Glomerular visceral epithelial cell (primary cell): ENCODE results near the gene GSTO2.
"Not testable (repeated sequence)": the region's sequence is repeated elsewhere in the genome, so short reads cannot be mapped to it uniquely, and the experiment has no call there.

ENCODE experiments used
- DNase-seq: peaks from one replicate; pipeline ENCODE4 v3.0.0-alpha.2; 2016; ENCODE audit errors: extremely low spot score

Gene GSTO2

DNA sequence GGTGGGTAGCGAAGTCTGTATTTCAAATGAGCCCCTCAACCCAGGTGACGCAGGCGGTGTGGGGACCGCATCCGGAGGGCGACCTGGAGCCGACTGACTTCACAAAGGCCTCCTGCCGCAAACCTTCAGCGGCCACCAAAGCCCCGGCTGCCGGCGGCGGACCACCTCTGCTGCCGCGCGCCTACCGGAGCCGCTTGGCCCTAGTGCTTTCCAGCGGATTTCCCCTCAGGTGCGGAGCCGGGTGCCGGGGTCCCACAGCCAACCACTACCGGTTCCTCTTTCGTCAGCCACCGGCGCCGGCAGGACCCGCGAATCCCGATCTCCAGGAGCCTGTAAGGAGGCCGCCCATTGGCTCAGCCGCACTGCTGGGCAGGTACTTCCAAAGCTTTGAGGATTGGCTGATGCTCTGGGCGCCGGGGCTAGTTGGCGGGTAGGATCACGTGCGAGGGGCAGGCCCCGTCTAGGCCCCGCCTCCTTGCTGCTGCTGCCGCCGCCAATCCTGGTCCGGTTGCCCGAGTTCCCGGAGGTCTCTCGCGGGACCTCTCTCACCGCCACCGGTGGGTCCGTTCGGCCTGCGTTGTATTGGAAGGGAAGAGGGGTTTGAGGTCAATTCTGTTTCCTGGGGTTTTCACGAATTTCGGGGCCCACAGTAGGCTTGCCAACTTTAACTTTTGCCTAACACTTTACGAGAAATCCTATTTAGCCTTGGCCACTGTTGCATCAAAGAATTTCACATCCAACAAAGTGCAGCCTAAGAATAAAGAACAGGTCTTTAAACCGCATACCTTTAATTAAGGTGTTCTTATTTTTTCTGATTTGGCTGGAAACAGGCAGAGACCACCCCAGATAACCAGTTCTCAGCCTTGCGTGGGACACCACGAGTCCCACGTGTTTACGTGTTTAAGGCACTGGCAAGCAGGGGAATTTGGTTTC, at the start of gene GSTO2:
TSS of gene GSTO2 (plus strand) at position 472 of the 933 bp plus-strand sequence. CDS start 5,732 bp downstream, outside the sequence.
- peak; percentile 99 for DNase-seq

DNA sequence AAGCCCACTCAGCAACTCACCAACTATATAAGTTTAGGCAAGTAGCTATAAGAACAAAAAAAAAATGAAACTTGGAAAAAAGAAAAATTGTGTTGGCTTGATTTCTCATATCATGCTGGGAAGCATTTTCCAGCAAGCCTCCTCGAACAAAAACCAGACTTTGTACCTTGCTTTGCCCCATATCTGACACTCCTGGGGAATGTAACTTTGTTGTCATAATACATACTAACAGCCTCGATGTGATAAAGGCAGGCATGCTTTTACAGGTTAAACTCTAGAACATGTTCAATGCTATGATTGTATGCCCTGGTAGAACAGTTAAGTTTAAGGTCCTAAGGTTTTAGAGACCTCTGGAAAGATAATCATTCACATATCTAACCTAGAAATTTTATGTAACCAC, 48.5 kb upstream of the GSTO2 start:
- DNase-seq, result no peak

DNA sequence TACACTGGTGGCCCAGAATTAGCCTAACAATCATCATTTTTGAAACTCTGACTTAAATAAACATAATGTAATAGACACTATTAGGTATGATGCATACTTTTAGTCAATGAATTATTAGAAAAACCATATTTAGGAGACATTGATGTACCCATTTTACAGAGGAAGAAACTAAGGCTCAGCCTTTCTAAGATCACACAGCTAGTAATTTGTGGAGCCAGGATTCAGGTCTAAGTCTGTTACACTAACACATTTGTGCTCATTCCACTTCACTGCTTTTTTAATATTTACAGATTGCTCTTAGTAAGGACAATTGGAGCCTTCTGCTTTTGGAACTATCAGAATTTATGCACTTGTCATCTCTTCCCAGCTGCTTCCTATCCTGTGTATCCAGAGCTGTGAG, 45.7 kb upstream of the GSTO2 start:
- no peak for DNase-seq

DNA sequence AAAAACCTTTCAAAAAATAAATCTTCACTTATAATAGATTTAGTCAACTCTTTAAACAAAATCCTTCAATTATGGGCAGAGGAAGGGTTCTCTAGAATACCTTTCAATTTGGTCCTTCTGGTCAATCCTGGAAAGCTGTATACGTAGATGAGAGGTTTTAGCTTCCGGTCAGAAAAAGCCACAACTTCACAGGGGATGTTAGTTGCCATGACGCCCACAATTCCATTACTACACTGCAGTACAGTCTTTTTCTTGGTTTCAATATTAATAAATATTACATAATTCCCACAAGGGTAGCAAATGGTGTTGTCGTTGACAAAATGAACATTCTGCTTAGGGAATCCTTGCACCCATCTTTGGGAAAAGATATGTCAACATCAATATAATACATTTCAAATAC, 38.5 kb upstream of the GSTO2 start:
- no peak for DNase-seq

DNA sequence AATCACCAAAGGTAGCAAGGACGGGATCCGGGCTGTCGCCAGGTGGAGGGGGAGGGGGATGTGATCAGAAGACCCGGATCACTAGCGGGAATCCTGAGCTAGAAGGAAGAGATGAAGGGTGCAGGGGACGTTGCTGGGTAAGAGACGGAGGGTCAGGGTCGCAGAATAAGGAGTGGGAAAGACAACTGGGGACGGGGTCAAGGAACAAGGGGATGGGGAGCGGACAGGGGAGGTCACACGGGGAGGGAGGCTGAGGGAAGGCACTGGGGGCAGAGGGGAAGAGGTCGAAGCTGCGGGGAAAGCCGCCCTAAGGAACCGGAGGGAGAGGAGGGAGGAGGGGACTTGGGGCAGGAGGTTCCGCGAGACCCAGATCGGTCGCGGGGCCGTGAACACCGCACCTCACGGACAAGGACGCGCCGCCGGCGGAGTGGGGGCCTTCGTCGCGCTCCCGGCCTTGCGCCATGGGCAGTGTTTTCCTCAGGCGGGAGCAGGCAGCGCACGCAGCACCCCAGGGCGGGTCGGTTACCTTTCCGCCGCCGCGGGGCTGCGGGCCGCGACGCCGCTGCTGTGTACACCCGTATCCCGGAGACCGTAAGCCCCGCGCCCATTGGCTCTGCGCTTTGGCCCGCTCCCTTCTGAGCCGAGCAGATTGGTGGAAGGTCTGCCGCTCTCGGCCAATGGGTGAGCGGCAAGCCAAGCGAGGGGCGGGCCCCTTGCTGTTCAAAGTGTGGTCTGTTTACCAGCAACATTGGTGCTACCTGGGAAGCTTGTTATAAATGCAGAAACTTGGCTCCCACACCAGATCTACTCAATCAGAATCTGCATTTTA, 37.0 kb upstream of the GSTO2 start, which contains the start of gene CFAP43:
TSS of gene CFAP43 (minus strand) at position 581 of the 829 bp plus-strand sequence. CDS start at position 463, 118 bp downstream.
- peak; percentile 97 for DNase-seq

DNA sequence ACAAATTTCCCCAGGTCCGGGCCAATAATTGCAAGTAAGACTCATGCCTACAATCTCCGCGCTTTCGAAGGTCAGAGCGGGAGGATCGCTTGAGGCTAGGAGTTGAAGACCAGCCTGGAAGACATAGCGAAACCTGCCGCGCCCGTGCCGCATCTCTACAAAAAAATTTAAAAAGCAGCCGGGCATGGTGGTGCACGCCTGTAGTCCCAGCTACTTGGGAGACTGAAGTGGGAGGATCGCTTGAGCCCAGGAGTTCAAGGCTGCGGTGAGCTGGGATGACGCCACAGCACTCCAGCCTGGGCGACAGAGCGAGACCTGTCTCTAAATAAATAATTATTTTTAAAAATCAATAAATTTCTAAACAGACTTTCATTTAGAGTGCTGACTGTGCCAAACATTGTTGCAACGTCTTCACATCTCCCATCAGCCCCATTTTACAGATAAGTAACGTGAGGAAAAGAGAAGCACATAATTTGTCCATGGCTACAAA, 36.3 kb upstream of the GSTO2 start:
- DNase-seq, result no peak

DNA sequence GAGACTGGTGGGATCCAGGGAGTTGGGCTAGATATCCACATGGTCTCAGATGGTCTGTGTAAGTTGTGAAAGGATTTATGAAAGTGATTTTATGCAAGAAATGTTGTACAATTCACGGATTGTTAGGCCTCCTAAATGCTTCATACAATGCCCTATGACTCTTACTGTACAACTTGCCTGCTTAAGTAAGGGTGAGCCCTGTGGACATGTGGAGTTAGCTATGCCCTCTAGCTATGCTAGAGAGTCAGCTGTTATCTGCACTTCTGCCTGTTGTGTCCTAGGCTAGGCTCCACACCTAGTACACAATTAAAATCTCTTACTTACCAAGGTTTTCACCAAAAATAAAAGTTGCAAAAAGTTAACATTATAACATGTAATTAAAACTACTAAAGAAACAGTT, 35.2 kb upstream of the GSTO2 start:
- DNase-seq, result no peak

DNA sequence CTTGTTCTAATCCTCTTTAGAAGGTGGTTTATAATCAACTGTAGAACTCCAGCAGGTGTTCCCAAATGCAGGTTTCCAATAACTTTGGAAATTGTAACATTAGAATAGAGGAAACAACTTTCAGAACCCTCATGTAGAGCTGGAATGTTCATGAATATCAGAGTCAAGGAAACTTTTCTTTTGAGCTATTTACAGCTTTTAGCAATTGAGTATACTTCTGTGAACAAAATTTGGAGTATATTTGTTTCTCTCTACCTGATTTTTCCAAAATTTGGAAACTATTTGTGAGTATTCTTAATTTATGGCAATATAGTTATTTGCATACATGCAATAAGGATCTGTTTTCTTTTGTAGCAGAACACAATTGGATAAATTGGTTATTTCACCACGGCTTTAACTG, 34.0 kb upstream of the GSTO2 start:
- DNase-seq, result no peak

DNA sequence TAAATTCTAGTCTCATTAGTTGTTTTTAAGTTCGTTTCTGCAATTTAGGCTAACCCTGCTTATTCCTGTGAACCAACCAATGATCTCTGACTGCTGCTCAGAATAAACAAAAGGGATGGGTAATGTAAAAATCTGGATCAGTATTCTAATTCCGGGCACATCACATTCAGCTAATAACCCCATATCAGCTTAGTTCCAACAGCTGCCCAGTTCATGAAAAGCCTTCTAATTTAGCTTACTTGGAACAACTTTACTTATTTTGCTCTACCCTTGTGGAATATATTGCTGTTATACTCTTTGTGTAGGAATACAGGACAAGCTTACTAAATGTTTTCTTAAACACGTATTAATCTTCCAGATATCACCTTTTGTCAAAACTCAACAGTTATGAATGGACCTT, 33.2 kb upstream of the GSTO2 start:
- no peak for DNase-seq

DNA sequence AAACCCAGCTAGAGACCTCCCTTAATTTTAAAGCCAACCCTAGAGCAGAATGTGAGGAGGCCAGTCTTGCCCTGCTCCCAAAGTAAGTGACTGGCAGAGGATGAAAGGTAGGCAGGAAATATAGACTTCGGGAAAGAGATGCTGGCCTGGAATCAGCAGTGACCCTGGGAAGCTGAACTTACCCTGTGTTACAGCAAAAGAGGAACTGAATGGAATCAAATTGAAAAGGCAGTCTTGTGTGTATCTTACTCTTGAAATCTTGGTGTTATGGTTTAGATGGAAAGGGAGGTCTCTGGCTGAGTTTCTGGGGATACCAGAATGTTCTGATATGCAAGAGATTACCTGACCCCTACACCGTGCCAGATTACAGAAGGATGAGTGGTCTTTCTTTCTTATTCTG, 28.9 kb upstream of the GSTO2 start:
- DNase-seq, result no peak

DNA sequence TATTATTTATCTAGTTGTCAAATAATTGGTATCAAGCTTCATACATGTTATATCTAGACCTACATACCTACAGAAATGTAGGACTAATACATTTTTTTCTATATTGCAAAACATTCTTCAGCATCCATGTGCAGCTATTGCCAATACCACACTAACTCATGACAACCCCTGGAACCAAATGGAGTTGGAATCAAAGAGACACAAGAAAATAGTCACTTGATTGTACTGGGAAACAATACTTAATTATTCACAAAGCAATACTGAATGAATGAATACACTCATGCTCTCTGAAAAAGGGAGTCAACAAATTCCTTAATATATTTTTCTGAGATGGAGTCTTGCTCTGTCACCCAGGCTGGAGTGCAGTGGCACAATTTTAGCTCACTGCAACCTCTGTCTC, 26.4 kb upstream of the GSTO2 start:
- DNase-seq, result no peak

DNA sequence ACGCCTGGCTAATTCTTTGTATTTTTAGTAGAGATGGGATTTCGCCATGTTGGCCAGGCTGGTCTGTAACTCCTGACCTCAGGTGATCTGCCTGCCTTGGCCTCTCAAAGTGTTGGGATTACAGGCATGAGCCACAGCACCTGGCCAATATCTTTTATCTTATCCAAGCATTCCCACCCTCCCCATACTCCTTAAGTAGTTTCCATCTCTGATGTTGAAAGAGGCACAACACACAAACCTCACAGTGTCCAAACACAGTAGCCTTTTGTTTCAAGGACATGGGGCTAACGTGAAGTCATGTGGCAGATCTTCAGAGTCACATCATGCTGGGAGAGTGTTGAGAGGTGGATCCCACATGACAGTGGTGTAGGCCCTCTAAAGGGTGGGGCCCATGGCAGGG, 26.0 kb upstream of the GSTO2 start:
- not testable (repeated sequence) for DNase-seq

DNA sequence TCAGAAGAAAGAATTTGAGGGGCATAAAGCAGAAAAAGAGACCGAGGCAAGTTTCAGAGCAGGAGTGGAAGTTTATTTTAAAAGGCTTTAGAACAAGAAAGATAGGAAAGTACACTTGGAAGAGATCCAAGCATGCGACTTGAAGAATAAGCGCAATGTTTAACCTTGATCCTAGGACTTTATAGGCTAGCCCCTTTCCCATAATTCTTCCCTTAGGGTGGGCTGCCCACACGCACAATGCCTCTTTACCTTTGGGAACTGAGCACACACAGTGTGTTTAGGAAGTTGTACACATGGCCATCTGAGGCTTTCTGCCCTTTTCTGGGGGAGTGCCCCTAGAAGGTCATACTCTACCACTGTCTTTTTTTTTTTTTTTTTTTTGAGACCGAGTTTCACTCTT, 25.5 kb upstream of the GSTO2 start:
- DNase-seq, result no peak

DNA sequence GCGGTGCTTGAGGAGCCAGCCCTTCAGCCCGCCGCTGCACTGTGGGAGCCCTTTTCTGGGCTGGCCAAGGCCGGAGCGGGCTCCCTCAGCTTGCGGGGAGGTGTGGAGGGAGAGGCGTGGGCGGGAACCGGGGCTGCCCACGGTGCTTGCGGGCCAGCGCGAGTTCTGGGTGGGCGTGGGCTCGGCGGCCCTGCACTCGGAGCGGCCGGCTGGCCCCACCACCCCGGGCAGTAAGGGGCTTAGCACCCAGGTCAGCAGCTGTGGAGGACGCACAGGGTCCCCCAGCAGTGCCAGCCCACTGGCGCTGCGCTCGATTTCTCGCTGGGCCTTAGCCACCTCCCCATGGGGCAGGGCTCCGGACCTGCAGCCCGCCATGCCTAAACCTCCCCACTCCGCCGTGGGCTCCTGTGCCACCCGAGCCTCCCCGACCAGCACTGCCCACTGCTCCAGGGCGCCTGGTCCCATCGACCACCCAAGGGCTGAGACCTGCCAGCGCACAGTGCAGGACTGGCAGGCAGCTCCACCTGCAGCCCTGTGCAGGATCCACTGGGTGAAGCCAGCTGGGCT, 23.8 kb upstream of the GSTO2 start:
- no peak for DNase-seq

DNA sequence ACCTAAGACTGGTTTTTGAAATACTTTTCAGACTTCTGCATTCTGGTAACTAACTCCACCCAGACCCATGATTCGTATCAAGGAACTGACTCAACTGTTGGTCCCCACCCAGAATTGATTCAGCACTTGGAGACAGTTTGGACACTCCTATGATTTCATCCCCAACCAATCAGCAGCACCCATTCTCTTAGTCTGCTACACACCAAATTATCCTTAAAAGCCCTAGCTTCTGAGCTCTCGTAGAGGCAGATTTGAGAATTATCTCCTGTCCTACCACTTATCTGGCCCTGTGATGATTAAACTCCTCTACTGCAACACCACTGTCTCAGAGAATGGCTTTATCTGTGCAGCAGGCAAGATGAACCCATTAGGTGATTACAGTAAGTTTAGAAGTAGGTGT, 22.0 kb upstream of the GSTO2 start:
- no peak for DNase-seq

DNA sequence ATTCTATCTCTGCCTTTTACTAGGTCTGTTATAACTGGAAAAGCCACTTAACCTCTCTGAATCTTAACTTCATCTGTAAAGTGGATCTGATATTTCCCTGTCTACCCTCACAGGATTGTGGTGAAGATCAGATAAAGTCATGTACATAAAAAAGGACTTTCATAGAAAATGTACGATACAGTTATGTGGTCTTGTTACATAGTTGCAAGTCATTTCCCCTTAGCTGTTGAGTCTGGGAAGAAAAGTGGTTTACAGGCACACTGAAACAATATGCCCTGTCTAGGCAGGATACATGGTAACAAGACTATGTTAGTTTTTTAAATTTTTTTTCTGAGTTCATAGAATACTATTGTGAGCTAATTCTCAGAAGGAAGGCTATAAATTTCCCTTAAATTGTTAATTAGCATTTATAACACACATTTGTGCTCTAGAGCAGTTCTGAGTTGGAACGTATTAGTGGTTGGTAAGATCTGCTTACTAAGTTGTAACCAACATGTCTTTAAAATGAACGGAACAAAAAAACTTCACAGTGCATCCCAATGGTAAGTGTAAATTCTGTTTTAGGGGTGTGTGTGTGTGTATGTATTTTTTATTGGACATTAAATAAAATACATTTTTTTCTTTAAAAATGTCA, 21.4 kb upstream of the GSTO2 start:
- DNase-seq, result no peak

DNA sequence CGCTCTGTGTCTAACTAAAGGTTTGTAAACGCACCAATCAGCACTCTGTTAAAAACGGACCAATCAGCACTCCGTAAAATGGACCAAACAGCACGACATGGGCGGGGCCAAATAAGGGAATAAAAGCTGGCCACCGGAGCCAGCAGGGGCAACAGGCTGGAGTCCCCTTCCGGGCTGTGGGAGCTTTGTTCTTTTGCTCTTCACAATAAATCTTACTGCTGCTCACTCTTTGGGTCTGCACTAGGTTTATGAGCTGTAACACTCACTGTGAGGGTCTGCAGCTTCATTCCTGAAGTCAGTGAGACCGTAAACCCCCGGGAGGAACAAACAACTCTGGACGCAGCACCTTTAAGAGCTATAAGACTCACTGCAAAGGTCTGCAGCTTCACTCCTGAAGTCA, 20.1 kb upstream of the GSTO2 start:
- DNase-seq, result not testable (repeated sequence)

DNA sequence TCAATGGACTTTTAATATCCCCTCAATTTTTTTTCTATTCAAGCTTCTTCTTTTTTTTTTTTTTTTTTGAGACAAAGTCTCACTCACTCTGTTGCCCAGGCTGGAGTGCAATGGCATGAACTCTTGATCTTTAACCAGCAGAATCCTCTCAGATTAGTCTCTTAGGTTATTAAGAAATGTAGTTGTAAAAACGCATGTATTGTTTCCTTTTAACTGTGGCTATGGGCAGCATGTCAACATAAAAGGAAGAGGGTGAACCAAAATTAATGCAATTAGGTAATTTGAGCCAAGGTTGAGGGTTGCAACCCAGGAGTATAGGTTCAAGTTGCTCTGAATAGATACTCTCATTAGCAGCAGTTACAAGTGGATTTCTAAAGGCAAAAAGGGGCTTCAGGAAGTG, 18.6 kb upstream of the GSTO2 start:
- DNase-seq, result no peak

DNA sequence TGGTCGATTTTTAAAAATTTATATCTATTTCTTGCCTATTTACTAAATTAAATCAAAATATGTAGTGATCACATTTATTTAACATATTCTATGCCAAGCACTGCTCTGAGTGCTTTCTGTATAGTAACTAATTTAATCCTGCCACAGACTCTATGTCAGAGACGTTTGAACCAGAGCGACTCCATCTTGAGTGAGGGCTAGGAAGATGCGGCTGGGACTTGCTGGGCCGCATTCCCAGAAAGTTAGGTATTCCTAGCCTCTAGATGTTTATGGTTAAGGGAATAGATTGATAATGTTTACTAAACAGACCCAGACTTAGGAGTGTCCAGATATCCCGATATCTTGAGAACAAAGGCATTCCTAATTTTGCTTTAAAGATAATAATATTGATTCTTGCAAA, 17.5 kb upstream of the GSTO2 start:
- no peak for DNase-seq

DNA sequence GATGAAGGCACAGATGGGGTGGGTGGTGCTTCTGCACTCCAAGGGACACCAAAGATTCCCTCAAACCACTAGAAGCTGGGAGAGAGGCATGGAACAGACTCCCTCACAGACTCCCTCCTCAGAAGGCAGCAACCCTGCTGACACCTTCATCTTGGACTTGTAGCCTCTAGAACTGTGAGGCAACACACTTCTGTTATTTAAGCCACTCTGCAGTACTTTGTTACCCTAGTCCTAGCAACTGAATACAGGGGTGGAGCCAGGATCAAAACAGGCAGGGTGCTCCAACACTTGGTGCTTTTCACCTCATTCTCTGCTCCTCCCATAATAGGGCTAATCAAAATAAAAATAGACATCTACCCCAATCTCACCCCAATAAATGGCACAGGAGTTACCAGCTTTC, 16.6 kb upstream of the GSTO2 start:
- DNase-seq, result no peak

DNA sequence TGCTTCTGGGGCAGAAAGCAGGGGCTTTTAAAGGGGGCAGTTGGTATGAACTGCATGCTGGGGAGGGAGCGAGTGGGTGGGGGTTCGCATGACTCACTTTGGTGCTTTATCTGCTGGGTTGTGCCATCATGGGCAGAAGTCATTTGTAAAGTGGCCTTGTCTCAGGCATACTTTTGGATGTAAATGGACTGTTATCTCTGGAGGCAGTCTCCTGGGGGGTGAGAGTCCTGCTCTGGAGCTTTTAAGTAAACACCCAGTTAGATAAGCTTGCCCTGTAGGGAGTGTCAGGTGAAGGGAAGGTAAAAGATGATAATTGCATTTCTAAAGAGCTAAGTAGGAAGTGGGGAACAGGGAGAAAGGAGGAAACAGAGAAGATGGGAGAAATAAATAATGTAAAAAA, 15.9 kb upstream of the GSTO2 start:
- DNase-seq, result no peak
